Measurements from ENCODE around the gene ACTG1. TPM values are rescaled to one million over a fixed set of nuclear protein-coding genes. Genes with fewer than 3 reads are reported as not detected.

The ACTG1 gene
- total and polyA plus RNA-seq, 2 of the 13 experiments (the other 11 are each of a cell fraction or from before 2014, with no cell fraction given): 973 to 1,138 TPM

- TF ChIP-seq DPF2 (CRISPR knock-in tag; IDR thresholded peaks at IDR 0.05; ENCODE audit: borderline replicate concordance, low read depth): no peak
- TF ChIP-seq BHLHE40 (IDR thresholded peaks at IDR 0.05; ENCODE audit: low read length): no peak
- TF ChIP-seq ZNF589 (CRISPR knock-in tag; conservative IDR thresholded peaks at IDR 0.05): no peak
- TF ChIP-seq E2F2 (CRISPR knock-in tag; IDR thresholded peaks at IDR 0.05; ENCODE audit: borderline replicate concordance): no peak
- no peak for TF ChIP-seq NR2C2 (CRISPR knock-in tag; IDR thresholded peaks at IDR 0.05; ENCODE audit: borderline replicate concordance)
Measured at GRCh38 chr17:81549031-81549557, 36.5 kb upstream of the ACTG1 start (continued).

- no peak for ATAC-seq
- no peak overlapping the region for H3K27ac ChIP-seq (ENCODE audit: extremely low read length, insufficient read depth, low read length)
- H4K20me1 ChIP-seq (ENCODE audit: insufficient read depth, low read length): peaks cover 4% of the 10 kb centered on the region; the same call in 1 of the 2 replicates
- H3K27me3 ChIP-seq (ENCODE audit: control insufficient read depth in 1 of 2, insufficient read depth in 2 of 2, low read length in 2 of 2): no peaks in the 10 kb centered on the region; a peak in 1 of 5 replicates
- no peak overlapping the region for H2AFZ ChIP-seq (ENCODE audit: low read length)
- H3K36me3 ChIP-seq (replicated peaks in 1 of 2; ENCODE audit: control insufficient read depth in 1 of 2, insufficient read depth in 2 of 2, low read length in 2 of 2): peaks cover 39 to 57% of the 10 kb centered on the region in 2 experiments
- no peak for FAIRE-seq
- no peak overlapping the region for H3K4me3 ChIP-seq (replicated peaks in 1 of 3; ENCODE audit: insufficient read depth in 1 of 3, low read depth in 2 of 3, low read length in 3 of 3)
- TF ChIP-seq HDAC2 (CRISPR knock-in tag; IDR thresholded peaks at IDR 0.05) (no peak), ZNF350 (CRISPR knock-in tag; IDR thresholded peaks at IDR 0.05; ENCODE audit: borderline replicate concordance, low read depth) (no peak), FOXA1 (IDR thresholded peaks at IDR 0.05) (no peak), FOXA1 (CRISPR knock-in tag; IDR thresholded peaks at IDR 0.05) (no peak), MED1 (CRISPR knock-in tag; IDR thresholded peaks at IDR 0.05) (no peak), RELA (CRISPR knock-in tag; IDR thresholded peaks at IDR 0.05) (no peak), ZFAT (CRISPR knock-in tag; conservative IDR thresholded peaks at IDR 0.05) (no peak), RAD51 (IDR thresholded peaks at IDR 0.05; ENCODE audit: borderline replicate concordance) (no peak), HNRNPLL (IDR thresholded peaks at IDR 0.05; ENCODE audit: low read depth, low read length, poor library complexity, severe bottlenecking) (no peak)
- 89% methylated on average over 5 of the region's 14 CpGs for WGBS (ENCODE audit: low lambda C conversion rate)
- intact Hi-C loops (cut with micrococcal nuclease; ENCODE audit: unreplicated experiment) (no loop called here), in situ Hi-C loops (cut with HindIII; ENCODE audit: extremely low pct_ligation_motif_present, low pct_unique_long_range_greater_than_20kb) (no loop called here)
- POLR2A ChIA-PET: no interaction called here
- BruUV-seq (replicated peaks): no TSS peak
- DNase-seq (ENCODE audit: low spot score): no peak
- CTCF ChIA-PET (ENCODE audit: low intra/inter-chr PET ratio, low total read pairs): no interaction called here
- peaks cover 18% of the 10 kb centered on the region for H3K4me1 ChIP-seq (ENCODE audit: insufficient read depth, low read length)
- no peak overlapping the region for H3K4me2 ChIP-seq (ENCODE audit: low read depth, low read length)
- H3K9ac ChIP-seq (ENCODE audit: insufficient read depth, low read depth, low read length): no peak overlapping the region
- no peaks in the 10 kb centered on the region for H3K9me3 ChIP-seq (ENCODE audit: low read length)
- peaks cover 10% of the 10 kb centered on the region for H3K79me2 ChIP-seq (ENCODE audit: insufficient read depth, low read length)
Measured at GRCh38 chr17:81547614-81547982, 35.0 kb upstream of the ACTG1 start.
